Pancreas (tissue), 10 donors: Measurements from ENCODE around the gene HSPA12A. TPM values are rescaled to one million over a fixed set of nuclear protein-coding genes. Genes with fewer than 3 reads are reported as not detected.
"Not testable (repeated sequence)": the region's sequence is repeated elsewhere in the genome, so short reads cannot be mapped to it uniquely, and the experiment has no call there.

Source experiments
- ATAC-seq, 4 donors: fragments of 200-7000 bp; cut with Tn5 transposase; one replicate each; pipeline versions ENCODE4 v1.8.0 to v1.9.1; 2020; ENCODE audit warnings: mild to moderate bottlenecking in 4 of 4, moderate library complexity in 4 of 4
- DNase-seq, 6 donors: peaks; one replicate each; pipeline ENCODE4 v3.0.0-alpha.2; 2020
- FAIRE-seq: peaks from 2 replicates; lab custom pipeline; 2012; peaks lifted over from hg19 to GRCh38; lab: Jason Lieb, UNC
- H3K27ac ChIP-seq, 4 donors: fragments of 200-600 bp; sonication (generic); 1 replicate in 3 of 4; 2 replicates in 1 of 4; pipeline versions ENCODE4 v1.5.0 to v1.8.0; 2020
- H3K27me3 ChIP-seq, 4 donors: fragments of 200-600 bp; one replicate each; pipeline ENCODE4 v1.8.0; 2021
- H3K36me3 ChIP-seq, 3 donors: fragments of 200-600 bp; sonication (generic) in 1 of 3; one replicate each; pipeline versions ENCODE4 v1.5.0 to v1.8.0; 2020 to 2021
- H3K4me1 ChIP-seq, 3 donors: fragments of 200-600 bp; one replicate each; pipeline ENCODE4 v1.8.0; 2021
- H3K4me3 ChIP-seq, 4 donors: fragments of 200-600 bp; sonication (generic) in 2 of 4; one replicate each; pipeline versions ENCODE4 v1.5.0 to v1.8.0; 2020 to 2021
- H3K9me3 ChIP-seq, 4 donors: fragments of 200-600 bp; one replicate each; pipeline ENCODE4 v1.8.0; 2021
- CTCF ChIP-seq, 4 donors: fragments of 200-600 bp; sonication (generic) in 3 of 4; IDR thresholded peaks; one replicate each; pipeline versions ENCODE4 v1.5.0 to v1.8.0; 2021; ENCODE audit warnings: antibody characterized with exemption in 4 of 4
- WGBS, 2 donors: extraction: QIAGEN DNeasy Blood & Tissue Kit; methylation state at CpG; one replicate each; pipeline ENCODE4 v1.1.7; 2013; 5-methylcytosine and 5-hydroxymethylcytosine counted together
- intact Hi-C, 3 donors: fragments of 100-400 bp; cut with DNase I; formaldehyde crosslinking; loops; one replicate each; pipeline versions ENCODE4 v1.11.1 to v1.14.2; 2022
- polyA plus RNA-seq, 2 donors: library from polyadenylated mRNA; stranded (reverse); fragments of 200-250 nt; gene quantifications; one replicate each; pipeline ENCODE4 v1.2.3, GENCODE V29; 2013
- total RNA-seq, 6 donors: library from RNA; stranded (reverse); fragmentation: NEBNext Ultra II Directional in 4 of 6; extraction: Animal tissue kit (Norgen Biotek cat#: 25700) in 4 of 6; gene quantifications; one replicate each; pipeline versions ENCODE4 v1.2.1 to v1.2.4, GENCODE V29; 2021 to 2023
- donor health status: healthy with polysubstance abuse.
- donor health status: DM: no; HTN: no; CAD: no; lungs with moderate emphysema.
- donor health status: DM: no; HTN: no; CAD: no.
- donor health status: control.
- donor health status: control.
- donor health status: Bipolar disorder and iron deficiency.
- donor health status: DM: yes; HTN: yes; CAD: no.
- donor health status: DM: no; HTN: no; CAD: no.
- donor health status: DM: no; HTN: no; CAD: no.
- donor health status: DM: yes; HTN: yes; CAD: no.

Gene HSPA12A
- total and polyA plus RNA-seq, 8 donors = 2.7 to 8.2 (median 4.0) TPM

DNA sequence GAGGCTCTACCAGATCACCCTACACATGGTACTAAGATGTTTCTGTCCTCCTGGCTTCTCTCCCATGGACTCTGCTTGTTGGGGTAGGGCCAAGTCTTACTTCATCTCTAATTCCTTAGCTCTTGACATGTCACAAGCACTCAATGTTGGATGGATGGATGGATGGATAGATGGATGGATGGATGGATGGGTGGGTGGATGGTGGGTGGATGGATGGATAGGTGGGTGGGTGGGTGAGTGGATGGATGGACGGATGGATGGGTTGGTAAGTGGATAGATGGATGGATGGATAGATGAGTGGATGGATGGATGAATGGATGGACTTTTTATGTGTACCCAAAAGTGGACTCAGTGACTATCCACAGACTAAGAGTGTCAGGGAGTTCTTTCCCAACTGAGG is 28.5 kb downstream of the HSPA12A start:
- WGBS, 2 donors = 60 to 67% methylated on average over 1 of the region's 1 CpG

GRCh38 chr10:116712989-116713543 is 29.3 kb downstream of the HSPA12A start:
- Histone ChIP-seq H3K4me3 (no peak overlapping the region), H3K36me3 (no peaks in the 10 kb centered on the region), H3K4me1 (no peaks in the 10 kb centered on the region), H3K9me3 (no peaks in the 10 kb centered on the region), H3K27ac (no peak overlapping the region), H3K27me3 (no peaks in the 10 kb centered on the region)
- no peak for TF ChIP-seq CTCF (IDR thresholded peaks at IDR 0.05)
- DNase-seq (no peak), FAIRE-seq (no peak), ATAC-seq (no peak)
- intact Hi-C loops = no loop called here
- 84 to 93% methylated on average over 2 of the region's 2 CpGs for WGBS, 2 donors

More for the DNA sequence above, 28.5 kb downstream of the HSPA12A start:
- no peak for DNase-seq
- intact Hi-C loops = no loop called here
- no peak for TF ChIP-seq CTCF (IDR thresholded peaks at IDR 0.05)
- Histone ChIP-seq H3K4me3 (no peak overlapping the region), H3K4me1 (no peaks in the 10 kb centered on the region), H3K36me3 (no peaks in the 10 kb centered on the region), H3K9me3 (no peaks in the 10 kb centered on the region), H3K27me3 (no peaks in the 10 kb centered on the region), H3K27ac (no peak overlapping the region)
- FAIRE-seq = no peak
- ATAC-seq = no peak

GRCh38 chr10:116712519-116712918 is 29.8 kb downstream of the HSPA12A start:
- no peaks in the 10 kb centered on the region for H3K27me3 ChIP-seq
- H3K36me3 ChIP-seq = no peaks in the 10 kb centered on the region
- intact Hi-C loops = no loop called here
- no peaks in the 10 kb centered on the region for H3K9me3 ChIP-seq
- FAIRE-seq (no peak), DNase-seq (no peak), ATAC-seq (no peak)
- TF ChIP-seq CTCF (IDR thresholded peaks at IDR 0.05) = no peak
- H3K4me1 ChIP-seq = no peaks in the 10 kb centered on the region
- no peak overlapping the region for H3K4me3 ChIP-seq
- 48% methylated on average over 3 of the region's 3 CpGs for WGBS, 2 donors
- H3K27ac ChIP-seq = no peak overlapping the region

DNA sequence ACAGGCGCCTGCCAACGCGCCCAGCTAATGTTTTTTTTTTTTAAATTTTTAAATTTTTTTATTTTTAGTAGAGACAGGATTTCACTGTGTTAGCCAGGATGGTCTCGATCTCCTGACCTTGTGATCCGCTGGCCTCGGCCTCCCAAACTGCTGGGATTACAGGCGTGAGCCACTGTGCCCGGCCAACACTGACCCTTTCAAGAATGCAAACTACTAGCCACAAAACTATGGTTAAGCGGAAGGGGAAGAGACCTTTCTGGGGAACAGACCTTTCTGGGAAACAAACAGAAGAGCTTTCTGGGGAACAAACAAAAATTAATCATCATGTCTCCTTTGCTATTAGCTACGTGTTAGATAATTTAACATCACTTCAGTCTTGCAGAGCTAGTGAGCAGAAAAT is 30.6 kb downstream of the HSPA12A start:
- H3K9me3 ChIP-seq, H3K4me1 ChIP-seq, intact Hi-C loops, H3K4me3 ChIP-seq, H3K27me3 ChIP-seq, H3K27ac ChIP-seq, FAIRE-seq, ATAC-seq, H3K36me3 ChIP-seq, DNase-seq: not testable (repeated sequence)
- WGBS, 2 donors = 93 to 94% methylated on average over 10 of the region's 10 CpGs

DNA sequence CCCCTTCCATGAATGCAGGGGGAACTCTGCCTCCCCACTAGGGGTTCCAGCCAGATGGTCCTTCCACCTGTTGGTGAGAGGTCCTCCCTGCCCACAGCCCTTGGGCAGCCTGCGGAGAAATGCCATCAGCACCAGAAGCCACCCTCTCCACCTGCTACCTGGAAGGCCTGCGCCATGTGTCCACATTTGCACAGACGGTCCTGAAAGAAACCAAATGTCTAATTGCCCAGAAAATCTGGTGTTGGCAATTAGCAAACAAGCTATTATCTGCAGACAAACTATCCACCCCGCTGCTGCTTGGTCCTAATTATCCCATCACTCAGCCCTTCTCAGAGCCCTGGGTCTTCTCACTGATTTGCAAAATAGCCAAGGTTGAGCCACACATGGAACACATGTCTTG is 32.3 kb downstream of the HSPA12A start:
- Histone ChIP-seq H3K36me3 (no peaks in the 10 kb centered on the region), H3K9me3 (no peaks in the 10 kb centered on the region), H3K4me1 (no peaks in the 10 kb centered on the region), H3K27me3 (no peaks in the 10 kb centered on the region), H3K27ac (no peak overlapping the region), H3K4me3 (no peak overlapping the region)
- ATAC-seq (no peak), FAIRE-seq (no peak), DNase-seq (no peak)
- 89 to 91% methylated on average over 4 of the region's 4 CpGs for WGBS, 2 donors
- intact Hi-C loops = no loop called here
- TF ChIP-seq CTCF (IDR thresholded peaks at IDR 0.05) = no peak
